ENCODE data around the gene LRG1. TPM values are rescaled to one million over a fixed set of nuclear protein-coding genes. Genes with fewer than 3 reads are reported as not detected.

The LRG1 gene
- total and polyA plus RNA-seq, 2 of the 13 experiments (the other 11 are each of a cell fraction or from before 2014, with no cell fraction given) = 12.0 to 39.3 TPM

DNA sequence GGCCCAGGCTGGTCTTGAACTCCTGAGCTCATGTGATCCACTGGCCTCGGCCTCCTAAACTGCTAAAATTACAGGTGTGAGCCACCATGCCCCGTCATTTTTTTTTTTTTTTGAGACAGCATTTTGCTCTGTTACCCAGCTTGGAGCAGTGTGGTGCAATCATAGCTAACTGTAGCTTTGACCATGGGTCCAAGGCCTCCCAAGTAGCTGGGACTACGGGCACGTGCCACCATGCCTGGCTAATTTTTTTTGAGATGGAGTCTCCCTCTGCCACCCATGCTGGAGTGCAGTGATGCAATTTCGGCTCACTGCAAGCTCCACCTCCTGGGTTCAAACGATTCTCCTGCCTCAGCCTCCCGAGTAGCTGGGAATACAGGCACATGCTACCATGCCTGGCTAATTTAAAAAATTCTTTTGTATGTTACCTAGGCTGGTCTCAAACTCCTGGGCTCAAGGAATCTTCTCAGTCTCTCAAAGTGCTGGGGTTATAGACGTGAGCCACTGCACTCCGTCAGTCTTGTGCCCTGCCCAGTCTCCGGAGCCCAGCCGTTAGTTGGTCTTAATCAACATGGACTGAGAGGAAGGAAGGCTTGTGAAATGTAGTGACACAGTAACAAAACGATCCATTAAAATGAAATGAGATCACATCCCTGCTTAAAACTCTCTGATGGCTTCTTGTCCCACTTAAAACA, 1.4 kb upstream of the LRG1 start (continued):
- TF ChIP-seq, protein P1, sequence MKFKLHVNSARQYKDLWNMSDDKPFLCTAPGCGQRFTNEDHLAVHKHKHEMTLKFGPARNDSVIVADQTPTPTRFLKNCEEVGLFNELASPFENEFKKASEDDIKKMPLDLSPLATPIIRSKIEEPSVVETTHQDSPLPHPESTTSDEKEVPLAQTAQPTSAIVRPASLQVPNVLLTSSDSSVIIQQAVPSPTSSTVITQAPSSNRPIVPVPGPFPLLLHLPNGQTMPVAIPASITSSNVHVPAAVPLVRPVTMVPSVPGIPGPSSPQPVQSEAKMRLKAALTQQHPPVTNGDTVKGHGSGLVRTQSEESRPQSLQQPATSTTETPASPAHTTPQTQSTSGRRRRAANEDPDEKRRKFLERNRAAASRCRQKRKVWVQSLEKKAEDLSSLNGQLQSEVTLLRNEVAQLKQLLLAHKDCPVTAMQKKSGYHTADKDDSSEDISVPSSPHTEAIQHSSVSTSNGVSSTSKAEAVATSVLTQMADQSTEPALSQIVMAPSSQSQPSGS (CRISPR knock-in tag; IDR thresholded peaks at IDR 0.05) = 0 out of 2 replicates have a peak, but pooled peaks have one; percentile 30
- TF ChIP-seq BHLHE40 (IDR thresholded peaks at IDR 0.05; ENCODE audit: low read length) = peak; percentile 90
- TF ChIP-seq, protein P2, sequence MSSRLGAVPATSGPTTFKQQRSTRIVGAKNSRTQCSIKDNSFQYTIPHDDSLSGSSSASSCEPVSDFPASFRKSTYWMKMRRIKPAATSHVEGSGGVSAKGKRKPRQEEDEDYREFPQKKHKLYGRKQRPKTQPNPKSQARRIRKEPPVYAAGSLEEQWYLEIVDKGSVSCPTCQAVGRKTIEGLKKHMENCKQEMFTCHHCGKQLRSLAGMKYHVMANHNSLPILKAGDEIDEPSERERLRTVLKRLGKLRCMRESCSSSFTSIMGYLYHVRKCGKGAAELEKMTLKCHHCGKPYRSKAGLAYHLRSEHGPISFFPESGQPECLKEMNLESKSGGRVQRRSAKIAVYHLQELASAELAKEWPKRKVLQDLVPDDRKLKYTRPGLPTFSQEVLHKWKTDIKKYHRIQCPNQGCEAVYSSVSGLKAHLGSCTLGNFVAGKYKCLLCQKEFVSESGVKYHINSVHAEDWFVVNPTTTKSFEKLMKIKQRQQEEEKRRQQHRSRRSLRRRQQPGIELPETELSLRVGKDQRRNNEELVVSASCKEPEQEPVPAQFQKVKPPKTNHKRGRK (CRISPR knock-in tag; IDR thresholded peaks at IDR 0.05) = no peak
- TF ChIP-seq CEBPB (IDR thresholded peaks at IDR 0.05; ENCODE audit: borderline replicate concordance, low read depth, low read length) = peak; percentile 72
- TF ChIP-seq, protein P3, sequence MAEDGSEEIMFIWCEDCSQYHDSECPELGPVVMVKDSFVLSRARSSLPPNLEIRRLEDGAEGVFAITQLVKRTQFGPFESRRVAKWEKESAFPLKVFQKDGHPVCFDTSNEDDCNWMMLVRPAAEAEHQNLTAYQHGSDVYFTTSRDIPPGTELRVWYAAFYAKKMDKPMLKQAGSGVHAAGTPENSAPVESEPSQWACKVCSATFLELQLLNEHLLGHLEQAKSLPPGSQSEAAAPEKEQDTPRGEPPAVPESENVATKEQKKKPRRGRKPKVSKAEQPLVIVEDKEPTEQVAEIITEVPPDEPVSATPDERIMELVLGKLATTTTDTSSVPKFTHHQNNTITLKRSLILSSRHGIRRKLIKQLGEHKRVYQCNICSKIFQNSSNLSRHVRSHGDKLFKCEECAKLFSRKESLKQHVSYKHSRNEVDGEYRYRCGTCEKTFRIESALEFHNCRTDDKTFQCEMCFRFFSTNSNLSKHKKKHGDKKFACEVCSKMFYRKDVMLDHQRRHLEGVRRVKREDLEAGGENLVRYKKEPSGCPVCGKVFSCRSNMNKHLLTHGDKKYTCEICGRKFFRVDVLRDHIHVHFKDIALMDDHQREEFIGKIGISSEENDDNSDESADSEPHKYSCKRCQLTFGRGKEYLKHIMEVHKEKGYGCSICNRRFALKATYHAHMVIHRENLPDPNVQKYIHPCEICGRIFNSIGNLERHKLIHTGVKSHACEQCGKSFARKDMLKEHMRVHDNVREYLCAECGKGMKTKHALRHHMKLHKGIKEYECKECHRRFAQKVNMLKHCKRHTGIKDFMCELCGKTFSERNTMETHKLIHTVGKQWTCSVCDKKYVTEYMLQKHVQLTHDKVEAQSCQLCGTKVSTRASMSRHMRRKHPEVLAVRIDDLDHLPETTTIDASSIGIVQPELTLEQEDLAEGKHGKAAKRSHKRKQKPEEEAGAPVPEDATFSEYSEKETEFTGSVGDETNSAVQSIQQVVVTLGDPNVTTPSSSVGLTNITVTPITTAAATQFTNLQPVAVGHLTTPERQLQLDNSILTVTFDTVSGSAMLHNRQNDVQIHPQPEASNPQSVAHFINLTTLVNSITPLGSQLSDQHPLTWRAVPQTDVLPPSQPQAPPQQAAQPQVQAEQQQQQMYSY (CRISPR knock-in tag; IDR thresholded peaks at IDR 0.05) = no peak
- peak; percentile 15; the same call in 1 of the 2 replicates for TF ChIP-seq FOXA3 (CRISPR knock-in tag; IDR thresholded peaks at IDR 0.05)
- no peak for TF ChIP-seq SNAI1 (CRISPR knock-in tag; IDR thresholded peaks at IDR 0.05; ENCODE audit: borderline replicate concordance)
- TF ChIP-seq ZFP90 (CRISPR knock-in tag; IDR thresholded peaks at IDR 0.05; ENCODE audit: borderline replicate concordance) = 0 out of 2 replicates have a peak, but pooled peaks have one; percentile 26
- TF ChIP-seq, protein P4, sequence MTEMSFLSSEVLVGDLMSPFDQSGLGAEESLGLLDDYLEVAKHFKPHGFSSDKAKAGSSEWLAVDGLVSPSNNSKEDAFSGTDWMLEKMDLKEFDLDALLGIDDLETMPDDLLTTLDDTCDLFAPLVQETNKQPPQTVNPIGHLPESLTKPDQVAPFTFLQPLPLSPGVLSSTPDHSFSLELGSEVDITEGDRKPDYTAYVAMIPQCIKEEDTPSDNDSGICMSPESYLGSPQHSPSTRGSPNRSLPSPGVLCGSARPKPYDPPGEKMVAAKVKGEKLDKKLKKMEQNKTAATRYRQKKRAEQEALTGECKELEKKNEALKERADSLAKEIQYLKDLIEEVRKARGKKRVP (CRISPR knock-in tag; IDR thresholded peaks at IDR 0.05) = peak in 1 of 2 experiments; percentile 48; a peak in 2 of 4 replicates
- 0 out of 2 replicates have a peak, but pooled peaks have one; percentile 18 for TF ChIP-seq ELF3 (CRISPR knock-in tag; IDR thresholded peaks at IDR 0.05)
- TF ChIP-seq, protein P5, sequence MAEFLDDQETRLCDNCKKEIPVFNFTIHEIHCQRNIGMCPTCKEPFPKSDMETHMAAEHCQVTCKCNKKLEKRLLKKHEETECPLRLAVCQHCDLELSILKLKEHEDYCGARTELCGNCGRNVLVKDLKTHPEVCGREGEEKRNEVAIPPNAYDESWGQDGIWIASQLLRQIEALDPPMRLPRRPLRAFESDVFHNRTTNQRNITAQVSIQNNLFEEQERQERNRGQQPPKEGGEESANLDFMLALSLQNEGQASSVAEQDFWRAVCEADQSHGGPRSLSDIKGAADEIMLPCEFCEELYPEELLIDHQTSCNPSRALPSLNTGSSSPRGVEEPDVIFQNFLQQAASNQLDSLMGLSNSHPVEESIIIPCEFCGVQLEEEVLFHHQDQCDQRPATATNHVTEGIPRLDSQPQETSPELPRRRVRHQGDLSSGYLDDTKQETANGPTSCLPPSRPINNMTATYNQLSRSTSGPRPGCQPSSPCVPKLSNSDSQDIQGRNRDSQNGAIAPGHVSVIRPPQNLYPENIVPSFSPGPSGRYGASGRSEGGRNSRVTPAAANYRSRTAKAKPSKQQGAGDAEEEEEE (CRISPR knock-in tag; IDR thresholded peaks at IDR 0.05; ENCODE audit: borderline replicate concordance) = no peak
- TF ChIP-seq, protein P6, sequence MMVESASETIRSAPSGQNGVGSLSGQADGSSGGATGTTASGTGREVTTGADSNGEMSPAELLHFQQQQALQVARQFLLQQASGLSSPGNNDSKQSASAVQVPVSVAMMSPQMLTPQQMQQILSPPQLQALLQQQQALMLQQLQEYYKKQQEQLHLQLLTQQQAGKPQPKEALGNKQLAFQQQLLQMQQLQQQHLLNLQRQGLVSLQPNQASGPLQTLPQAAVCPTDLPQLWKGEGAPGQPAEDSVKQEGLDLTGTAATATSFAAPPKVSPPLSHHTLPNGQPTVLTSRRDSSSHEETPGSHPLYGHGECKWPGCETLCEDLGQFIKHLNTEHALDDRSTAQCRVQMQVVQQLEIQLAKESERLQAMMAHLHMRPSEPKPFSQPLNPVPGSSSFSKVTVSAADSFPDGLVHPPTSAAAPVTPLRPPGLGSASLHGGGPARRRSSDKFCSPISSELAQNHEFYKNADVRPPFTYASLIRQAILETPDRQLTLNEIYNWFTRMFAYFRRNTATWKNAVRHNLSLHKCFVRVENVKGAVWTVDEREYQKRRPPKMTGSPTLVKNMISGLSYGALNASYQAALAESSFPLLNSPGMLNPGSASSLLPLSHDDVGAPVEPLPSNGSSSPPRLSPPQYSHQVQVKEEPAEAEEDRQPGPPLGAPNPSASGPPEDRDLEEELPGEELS (CRISPR knock-in tag; IDR thresholded peaks at IDR 0.05) = 0 out of 2 replicates have a peak, but pooled peaks have one; percentile 17
- TF ChIP-seq ZNF331 (CRISPR knock-in tag; IDR thresholded peaks at IDR 0.05) = peak; percentile 30; the same call in 1 of the 2 replicates
- TF ChIP-seq CBFB (CRISPR knock-in tag; IDR thresholded peaks at IDR 0.05) = no peak
- TF ChIP-seq THYN1 (CRISPR knock-in tag; IDR thresholded peaks at IDR 0.05; ENCODE audit: borderline replicate concordance, low read depth) = no peak
- TF ChIP-seq MYC (CRISPR knock-in tag; IDR thresholded peaks at IDR 0.05; ENCODE audit: borderline replicate concordance) = peak; percentile 26; the same call in 1 of the 2 replicates
